Measurements from ENCODE around the gene SLC35F6.
A peak's percentile ranks its signal among the peaks of the same experiment; 100 is the strongest.
"Not testable (repeated sequence)": the region's sequence is repeated elsewhere in the genome, so short reads cannot be mapped to it uniquely, and the experiment has no call there.

SLC35F6 gene

GRCh38 chr2:26743852-26744251 is 20.2 kb upstream of the SLC35F6 start:
- no peak overlapping the region for H3K4me3 ChIP-seq (ENCODE audit: control insufficient read depth, low read depth, low read length)
- no peak for TF ChIP-seq CTCF (IDR thresholded peaks at IDR 0.05; ENCODE audit: control insufficient read depth, insufficient read depth, low read depth, low read length, missing control alignments)
- DNase-seq (ENCODE audit: low read depth) = no peak

GRCh38 chr2:26744953-26745352 is 19.1 kb upstream of the SLC35F6 start:
- H3K4me3 ChIP-seq (ENCODE audit: control insufficient read depth, low read depth, low read length) = no peak overlapping the region
- no peak for TF ChIP-seq CTCF (IDR thresholded peaks at IDR 0.05; ENCODE audit: control insufficient read depth, insufficient read depth, low read depth, low read length, missing control alignments)
- no peak for DNase-seq (ENCODE audit: low read depth)

- DNase-seq (ENCODE audit: low read depth) = no peak
- peak; percentile 96 for TF ChIP-seq CTCF (IDR thresholded peaks at IDR 0.05; ENCODE audit: control insufficient read depth, insufficient read depth, low read depth, low read length, missing control alignments)
These were observed 18.3 kb upstream of the SLC35F6 start for GRCh38 chr2:26745609-26746327.

GRCh38 chr2:26746934-26747333 is 17.1 kb upstream of the SLC35F6 start:
- H3K4me3 ChIP-seq (ENCODE audit: control insufficient read depth, low read depth, low read length) = no peak overlapping the region
- TF ChIP-seq CTCF (IDR thresholded peaks at IDR 0.05; ENCODE audit: control insufficient read depth, insufficient read depth, low read depth, low read length, missing control alignments) = no peak
- DNase-seq (ENCODE audit: low read depth) = no peak

More at GRCh38 chr2:26745609-26746327, 18.3 kb upstream of the SLC35F6 start:
- H3K4me3 ChIP-seq (ENCODE audit: control insufficient read depth, low read depth, low read length) = no peak overlapping the region

- not testable (repeated sequence) for DNase-seq (ENCODE audit: low read depth); H3K4me3 ChIP-seq (ENCODE audit: control insufficient read depth, low read depth, low read length)
These were observed 14.2 kb upstream of the SLC35F6 start for GRCh38 chr2:26749787-26750420.

- H3K4me3 ChIP-seq (ENCODE audit: control insufficient read depth, low read depth, low read length); DNase-seq (ENCODE audit: low read depth): not testable (repeated sequence)
These were observed 13.6 kb upstream of the SLC35F6 start for GRCh38 chr2:26750467-26750866.

GRCh38 chr2:26752656-26753055 is 11.4 kb upstream of the SLC35F6 start:
- no peak for DNase-seq (ENCODE audit: low read depth)
- no peak overlapping the region for H3K4me3 ChIP-seq (ENCODE audit: control insufficient read depth, low read depth, low read length)
- no peak for TF ChIP-seq CTCF (IDR thresholded peaks at IDR 0.05; ENCODE audit: control insufficient read depth, insufficient read depth, low read depth, low read length, missing control alignments)

Data from AG09309 (cell line).